GM13976 (cell line): Measurements from ENCODE around the gene LRIG1.

Experiments used
- DNase-seq: peaks from one replicate; pipeline ENCODE4 v3.0.0; 2012; ENCODE audit warnings: low spot score
- CTCF ChIP-seq: IDR thresholded peaks from 2 replicates; pipeline ENCODE4 v1.5.1; 2012; ENCODE audit warnings: borderline replicate concordance, mild to moderate bottlenecking; ENCODE audit not compliant: insufficient read depth; ENCODE audit errors: extremely low read depth, missing control alignments, control extremely low read depth
- in situ Hi-C: fragments of 300-500 bp; cut with MboI; formaldehyde crosslinking; loops from one replicate; pipeline ENCODE4 v1.12.0; 2022; ENCODE audit warnings: low sequenced_read_pairs, mixed read lengths, inconsistent platforms; ENCODE audit not compliant: unreplicated experiment

LRIG1 gene

GRCh38 chr3:66399529-66400232 lies 101.1 kb downstream of the LRIG1 start:
- DNase-seq: no peak
- no peak for TF ChIP-seq CTCF
- in situ Hi-C loops: loop anchor here (10.0 kb wide), 1 partner anchor 415 kb away; no protein-coding TSS in a partner anchor

GRCh38 chr3:66398228-66399025 lies 102.4 kb downstream of the LRIG1 start:
- no peak for TF ChIP-seq CTCF
- in situ Hi-C loops: no loop called here
- no peak for DNase-seq

GRCh38 chr3:66397745-66398144 lies 103.1 kb downstream of the LRIG1 start:
- no peak for TF ChIP-seq CTCF
- in situ Hi-C loops: no loop called here
- DNase-seq: no peak

GRCh38 chr3:66396888-66397287 lies 103.9 kb downstream of the LRIG1 start:
- no peak for TF ChIP-seq CTCF
- in situ Hi-C loops: no loop called here
- DNase-seq: no peak

- DNase-seq: no peak
- in situ Hi-C loops: no loop called here
- no peak for TF ChIP-seq CTCF
These were observed 104.6 kb downstream of the LRIG1 start for GRCh38 chr3:66396161-66396760.

- in situ Hi-C loops: no loop called here
- DNase-seq: no peak
- no peak for TF ChIP-seq CTCF
These were observed 105.2 kb downstream of the LRIG1 start for GRCh38 chr3:66395635-66396034.
